ENCODE measurements around the gene WNT3A.

WNT3A gene

GRCh38 chr1:228058949-228059633 is 52.3 kb downstream of the WNT3A start:
- DNase-seq: no peak

GRCh38 chr1:228059634-228060457 is 53.0 kb downstream of the WNT3A start:
- DNase-seq: peak; percentile 32

GRCh38 chr1:228060458-228061190 is 53.8 kb downstream of the WNT3A start:
- DNase-seq: no peak

GRCh38 chr1:228061411-228062084 is 54.8 kb downstream of the WNT3A start:
- DNase-seq: no peak

- no peak for DNase-seq
Measured at GRCh38 chr1:228062085-228062791, 55.4 kb downstream of the WNT3A start.

GRCh38 chr1:228062812-228063211 is 56.0 kb downstream of the WNT3A start:
- no peak for DNase-seq

GRCh38 chr1:228063251-228064191 is 56.7 kb downstream of the WNT3A start:
- no peak for DNase-seq

- no peak for DNase-seq
Measured at GRCh38 chr1:228064296-228064695, 57.5 kb downstream of the WNT3A start.

GRCh38 chr1:228064741-228065542 is 58.1 kb downstream of the WNT3A start:
- no peak for DNase-seq

GRCh38 chr1:228065543-228066347 is 58.9 kb downstream of the WNT3A start:
- DNase-seq: no peak

GRCh38 chr1:228066416-228066815 is 59.6 kb downstream of the WNT3A start:
- no peak for DNase-seq

GRCh38 chr1:228066891-228067654 is 60.3 kb downstream of the WNT3A start:
- no peak for DNase-seq

GRCh38 chr1:228068359-228068758 is 61.6 kb downstream of the WNT3A start:
- no peak for DNase-seq

GRCh38 chr1:228070173-228070572 is 63.4 kb downstream of the WNT3A start:
- DNase-seq: no peak

GRCh38 chr1:228070851-228071250 is 64.1 kb downstream of the WNT3A start:
- DNase-seq: no peak

- DNase-seq: no peak
Measured at GRCh38 chr1:228071839-228072657, 65.2 kb downstream of the WNT3A start.

GRCh38 chr1:228072658-228073043 is 65.9 kb downstream of the WNT3A start:
- no peak for DNase-seq

All from inflammatory macrophage treated with lipopolysaccharide for 4 hours (primary cell).